ENCODE measurements around the gene SMIM35.

SMIM35 gene

DNA sequence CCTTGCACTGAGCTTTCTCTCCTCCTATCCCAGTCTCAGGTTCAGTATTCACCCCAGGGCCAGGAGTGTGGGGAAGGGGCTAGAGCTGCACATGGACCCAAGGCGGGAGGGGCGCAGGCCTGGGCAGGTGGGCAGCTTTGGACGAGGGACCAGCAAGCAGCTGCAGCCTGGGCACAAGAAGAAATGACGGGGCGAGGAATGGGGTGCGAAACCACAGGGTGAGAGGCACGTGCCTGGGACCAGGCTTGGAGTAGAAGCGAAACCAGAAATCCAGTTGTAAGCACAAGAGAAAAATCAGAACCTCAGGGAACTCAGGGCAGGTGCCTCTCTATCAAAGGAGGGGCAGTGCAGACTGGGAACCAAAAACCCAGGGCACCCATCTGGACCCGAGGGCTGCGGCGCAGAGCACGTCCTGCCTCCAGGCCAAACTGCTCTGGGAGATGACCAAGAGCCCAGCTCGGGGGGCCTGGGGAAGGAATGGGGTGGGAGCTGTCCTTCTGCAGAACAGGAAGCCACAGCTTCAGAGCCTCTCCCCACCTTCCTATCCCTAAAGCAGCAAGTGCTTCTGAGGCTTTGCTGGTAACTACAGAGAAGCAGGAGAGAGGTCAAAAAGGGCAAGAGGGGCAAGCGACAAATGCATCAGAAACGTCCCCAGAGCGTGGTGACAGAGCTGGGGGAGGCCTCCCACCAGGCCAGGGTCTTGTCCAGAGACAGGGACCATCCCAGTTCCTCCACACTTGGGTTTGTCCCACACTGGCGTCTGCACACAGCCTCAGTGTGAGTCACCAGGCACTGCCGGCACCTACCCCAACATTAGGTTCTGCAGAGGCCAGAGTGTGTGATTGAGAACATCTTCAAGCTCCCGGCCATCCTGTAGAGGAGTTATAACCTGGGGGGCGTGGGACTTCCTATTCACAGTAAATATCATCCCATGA lies 28.2 kb downstream of the SMIM35 start:
- DNase-seq (ENCODE audit: low read depth in 2 of 2), result no peak

DNA sequence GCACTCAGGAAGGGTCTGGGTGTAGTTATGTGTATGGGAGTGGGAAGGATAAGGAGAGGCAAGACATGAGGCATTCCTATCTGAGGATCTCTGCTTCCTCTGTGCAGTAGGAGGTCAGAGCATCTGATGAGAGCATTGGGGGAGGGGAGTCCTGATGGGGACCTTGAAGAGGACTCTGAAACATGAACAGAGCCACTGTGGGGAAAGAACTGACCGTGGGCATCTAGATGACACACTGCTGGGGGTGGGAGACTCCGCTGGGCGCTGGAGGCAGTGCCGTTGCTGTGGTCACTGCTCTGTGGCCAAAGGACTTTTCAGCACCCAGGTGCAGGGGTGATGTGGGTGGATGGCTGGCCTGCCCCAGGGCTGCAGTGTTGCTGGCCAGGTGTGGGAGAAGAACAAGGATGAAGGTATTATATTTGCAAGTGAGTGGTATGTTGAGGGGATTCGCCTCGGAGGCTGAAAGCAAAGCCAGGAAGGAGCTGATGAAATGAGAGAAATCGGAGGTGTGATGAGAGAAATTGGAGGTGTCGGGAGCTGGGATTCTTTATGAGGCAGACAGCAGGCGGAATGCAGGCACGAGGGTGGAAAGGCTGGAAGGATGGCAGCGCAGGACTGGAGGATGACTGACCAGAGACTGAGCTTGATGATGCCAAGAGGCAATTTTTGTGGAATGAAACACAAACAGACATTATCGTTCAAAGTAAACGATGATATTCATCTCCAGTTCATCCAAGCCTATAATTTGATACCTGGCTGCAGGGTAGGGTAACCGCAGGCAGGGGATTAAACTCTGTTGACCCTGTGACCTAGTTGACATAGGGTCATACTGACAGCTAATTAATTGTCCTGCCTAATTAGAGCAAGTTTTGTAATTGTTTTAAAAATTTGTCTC lies 29.3 kb downstream of the SMIM35 start:
- no peak for DNase-seq (ENCODE audit: low read depth in 2 of 2)

DNA sequence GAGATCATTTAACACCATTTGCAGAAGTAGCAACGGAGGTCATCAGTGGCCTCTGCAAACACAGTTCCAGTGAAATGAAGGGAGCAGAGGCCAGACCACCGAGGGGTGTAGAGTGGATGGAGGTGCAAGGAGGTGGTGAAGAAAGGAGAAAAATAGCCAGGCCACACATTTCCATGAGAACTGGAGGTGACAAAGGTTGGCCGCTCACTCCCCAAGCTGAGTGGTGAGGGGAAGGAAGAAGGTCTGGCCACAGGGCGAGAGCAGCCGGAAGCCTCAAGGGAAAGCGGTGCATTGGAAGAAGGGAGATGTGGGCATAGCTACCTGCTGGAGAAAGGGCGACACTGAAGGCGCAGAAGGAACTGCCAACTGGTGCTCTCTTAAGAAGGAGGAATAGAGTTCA lies 30.0 kb downstream of the SMIM35 start:
- no peak for DNase-seq (ENCODE audit: low read depth in 2 of 2)

DNA sequence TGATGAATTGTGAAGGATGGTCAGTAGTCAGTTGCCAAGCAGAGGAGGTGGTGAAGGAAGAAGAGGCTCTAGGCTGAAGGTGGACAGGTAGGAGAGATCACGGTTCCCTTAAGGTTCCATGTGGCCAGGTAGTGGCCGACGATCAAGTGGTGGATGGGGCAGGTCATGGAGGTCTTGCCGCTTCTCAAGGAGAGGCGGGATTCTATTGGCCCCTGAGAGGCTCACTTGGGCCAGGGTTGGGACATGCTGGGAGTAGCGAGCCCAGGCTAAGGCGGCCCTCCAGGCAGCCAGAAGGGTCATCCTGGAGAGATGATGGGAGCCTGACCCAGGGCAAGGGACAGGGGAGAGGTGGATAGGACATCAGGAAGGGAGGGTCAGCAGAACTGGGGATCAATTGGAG lies 30.8 kb downstream of the SMIM35 start:
- no peak for DNase-seq (ENCODE audit: low read depth in 2 of 2)

DNA sequence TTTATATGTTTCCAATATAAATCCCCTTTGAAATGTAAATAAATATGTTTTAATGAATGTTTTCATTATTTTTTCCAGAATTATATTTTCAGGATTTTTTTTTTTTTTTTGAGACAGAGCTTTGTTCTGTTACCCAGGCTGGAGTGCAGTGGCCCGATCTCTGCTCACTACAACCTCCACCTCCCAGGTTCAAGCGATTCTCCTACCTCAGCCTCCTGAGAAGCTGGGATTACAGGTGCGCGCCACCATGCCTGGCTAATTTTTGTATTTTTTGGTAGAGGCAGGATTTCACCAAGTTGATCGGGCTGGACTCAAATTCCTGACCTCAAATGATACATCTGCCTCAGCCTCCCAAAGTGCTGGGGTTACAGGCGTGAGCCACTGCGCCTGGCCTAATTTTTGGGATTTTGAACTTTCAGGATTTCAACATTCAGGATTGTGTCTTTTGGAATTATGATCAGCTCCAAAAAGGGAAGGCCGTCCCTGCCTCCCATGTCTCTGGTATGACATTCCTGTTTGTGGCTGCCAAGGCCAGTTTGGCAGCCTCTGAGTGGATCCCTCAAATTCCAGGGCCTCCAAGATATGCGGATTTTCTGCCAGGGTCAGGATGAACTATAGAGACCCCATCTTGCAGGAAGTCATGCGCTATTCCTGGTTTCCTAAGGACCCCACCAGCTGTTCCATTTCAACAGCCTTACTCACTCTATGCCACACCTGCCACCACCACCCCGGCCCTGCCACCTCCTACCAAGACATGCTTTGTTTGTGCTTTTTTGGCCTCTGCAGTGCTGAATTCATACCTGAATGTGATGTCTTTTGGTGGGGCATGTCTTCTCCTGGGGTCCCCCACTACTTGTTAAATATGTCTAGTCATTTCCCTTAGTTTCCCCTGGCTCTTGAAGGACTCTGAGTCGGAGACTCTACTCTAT lies 31.8 kb downstream of the SMIM35 start:
- no peak for DNase-seq (ENCODE audit: low read depth in 2 of 2)

DNA sequence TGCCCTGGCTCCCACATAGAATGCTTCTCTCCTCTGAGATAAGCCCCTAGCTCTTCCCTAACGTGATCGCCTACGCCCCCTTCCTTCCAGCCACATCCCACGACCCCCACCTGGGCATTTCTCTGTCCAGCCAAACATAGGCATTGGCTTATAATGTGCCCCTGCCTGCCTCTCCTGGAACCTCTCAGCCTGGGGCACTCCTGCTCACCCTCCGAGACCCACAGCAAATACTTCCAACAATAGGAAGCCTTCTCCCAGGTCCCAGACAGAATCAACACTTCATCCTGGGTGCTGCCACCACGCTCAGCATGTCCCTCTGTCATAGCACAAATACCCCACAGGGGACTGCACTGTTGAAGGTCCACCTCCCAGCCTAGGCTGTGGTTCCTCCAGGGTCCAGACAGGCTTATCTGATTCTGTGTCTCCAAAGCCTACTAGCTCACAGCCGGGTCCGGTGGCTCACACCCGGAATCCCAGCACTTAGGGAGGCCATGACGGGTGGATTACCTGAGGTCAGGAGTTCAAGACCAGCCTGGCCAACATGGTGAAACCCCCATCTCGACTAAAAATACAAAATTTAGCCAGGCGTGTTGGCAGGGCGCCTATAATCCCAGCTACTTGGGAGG lies 34.1 kb downstream of the SMIM35 start:
- no peak for DNase-seq (ENCODE audit: low read depth in 2 of 2)

DNA sequence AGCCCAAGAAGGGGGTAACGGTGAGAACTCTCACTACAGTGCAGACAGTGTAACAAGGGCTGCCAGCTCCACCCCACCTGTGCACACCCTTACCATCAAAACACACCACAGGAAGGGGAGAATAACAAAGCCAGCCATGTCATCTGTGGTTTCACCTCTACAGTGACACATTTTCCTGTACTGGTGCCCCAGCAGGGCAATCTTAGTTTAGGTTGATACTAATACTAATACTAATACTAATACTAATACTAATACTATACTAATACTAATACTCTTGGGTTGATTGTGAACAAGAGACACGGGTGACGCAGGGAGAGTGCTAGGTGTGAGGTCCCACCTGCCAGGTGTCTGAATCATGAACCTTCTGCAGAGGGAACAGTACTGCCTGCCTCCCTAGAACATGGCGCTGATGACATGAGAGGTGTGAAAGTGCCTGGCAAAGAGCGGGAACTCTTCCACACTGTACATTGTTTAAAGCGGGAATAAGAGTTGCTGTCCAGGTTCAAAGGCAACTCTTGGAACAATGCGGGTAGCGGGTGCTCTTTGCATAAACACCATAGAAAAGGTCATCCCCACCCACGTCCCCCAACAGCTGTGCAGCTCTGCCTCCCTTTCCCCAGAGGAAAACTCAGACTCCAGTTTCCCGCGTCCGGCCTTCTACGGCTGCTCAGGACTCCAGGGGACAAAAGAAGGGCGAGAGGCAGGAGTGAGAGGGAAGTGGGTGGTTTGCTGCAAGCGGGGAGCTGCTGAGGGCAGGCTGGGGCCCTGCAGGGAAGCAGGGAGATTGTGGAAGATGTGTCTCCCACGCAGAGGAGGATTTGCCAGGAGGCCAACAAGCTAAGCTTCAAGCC lies 34.9 kb downstream of the SMIM35 start:
- DNase-seq (ENCODE audit: low read depth in 2 of 2), result peak; percentile 27 to 32

DNA sequence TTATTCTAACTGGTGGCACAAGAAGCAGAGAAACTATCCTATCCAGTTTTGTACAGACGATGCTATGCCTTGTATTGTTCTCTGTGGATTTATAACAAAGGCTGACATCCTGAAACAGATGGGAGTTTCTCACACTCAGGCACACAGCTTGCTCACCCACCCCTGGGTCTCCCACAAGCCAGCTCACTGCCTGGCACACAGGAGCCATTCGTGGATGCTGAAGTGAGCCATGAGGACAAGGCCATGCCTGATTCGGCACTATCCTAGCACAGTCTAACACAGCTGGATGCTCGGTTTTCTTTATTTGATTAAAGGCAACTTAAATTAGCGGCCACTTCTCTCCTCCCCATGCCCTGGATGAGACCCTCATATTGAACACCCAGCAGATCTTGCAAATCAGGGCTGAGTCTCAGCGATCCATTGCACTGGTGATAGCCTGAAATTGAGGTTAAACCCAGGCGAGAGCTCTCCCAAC lies 35.6 kb downstream of the SMIM35 start:
- DNase-seq (ENCODE audit: low read depth in 2 of 2), result no peak

DNA sequence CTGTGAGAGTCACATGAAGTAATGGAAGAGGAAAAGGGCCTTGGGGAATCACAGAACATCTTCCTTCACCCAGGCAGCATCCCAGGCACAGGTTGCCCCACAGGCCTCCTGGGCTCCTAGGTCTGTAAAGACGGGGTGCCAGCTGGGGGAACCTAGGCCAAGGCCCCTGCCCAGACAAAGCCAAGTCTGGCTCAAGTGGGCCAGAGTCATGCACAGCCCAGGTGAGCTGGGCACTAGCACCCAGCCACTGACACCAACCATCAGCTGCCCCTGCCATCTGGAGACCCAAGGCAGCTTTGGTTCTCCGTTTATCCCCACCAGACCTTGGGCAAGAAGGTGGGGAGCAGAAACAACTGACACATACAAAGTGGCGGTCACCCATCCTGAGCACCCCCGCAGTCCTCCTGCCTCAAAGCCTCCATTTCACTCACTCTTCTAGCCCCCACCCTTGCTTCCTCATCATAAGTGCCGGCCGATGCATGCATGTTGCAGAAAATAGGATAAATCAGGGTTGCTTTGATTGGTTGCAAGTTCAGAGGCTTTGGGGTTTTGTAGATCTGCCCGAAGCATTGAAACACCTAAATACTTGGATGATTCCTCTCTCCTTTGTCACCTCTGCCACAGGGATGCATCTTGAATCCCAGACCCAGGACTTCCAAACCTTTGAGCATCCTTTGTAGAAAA lies 36.4 kb downstream of the SMIM35 start:
- DNase-seq (ENCODE audit: low read depth in 2 of 2), result no peak

DNA sequence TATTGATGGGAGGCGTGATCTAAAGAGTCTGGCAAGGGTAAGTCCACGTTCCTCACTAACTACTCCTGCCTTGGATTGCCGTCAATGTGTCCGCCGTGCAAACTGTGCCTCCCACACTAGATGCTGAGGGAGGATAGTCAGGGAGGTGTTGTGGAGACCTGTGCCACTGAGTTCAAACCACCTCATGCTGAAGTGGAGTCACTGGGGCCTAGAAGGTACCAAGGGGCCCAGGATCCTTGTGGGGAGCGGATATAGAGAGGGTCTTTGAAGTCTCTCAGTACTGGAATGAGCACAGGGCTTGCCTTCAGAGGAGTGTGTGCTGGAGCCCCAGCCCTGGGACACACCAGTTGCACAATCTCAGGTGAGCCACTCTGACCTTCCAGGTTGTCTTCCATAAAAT lies 37.0 kb downstream of the SMIM35 start:
- no peak for DNase-seq (ENCODE audit: low read depth in 2 of 2)

DNA sequence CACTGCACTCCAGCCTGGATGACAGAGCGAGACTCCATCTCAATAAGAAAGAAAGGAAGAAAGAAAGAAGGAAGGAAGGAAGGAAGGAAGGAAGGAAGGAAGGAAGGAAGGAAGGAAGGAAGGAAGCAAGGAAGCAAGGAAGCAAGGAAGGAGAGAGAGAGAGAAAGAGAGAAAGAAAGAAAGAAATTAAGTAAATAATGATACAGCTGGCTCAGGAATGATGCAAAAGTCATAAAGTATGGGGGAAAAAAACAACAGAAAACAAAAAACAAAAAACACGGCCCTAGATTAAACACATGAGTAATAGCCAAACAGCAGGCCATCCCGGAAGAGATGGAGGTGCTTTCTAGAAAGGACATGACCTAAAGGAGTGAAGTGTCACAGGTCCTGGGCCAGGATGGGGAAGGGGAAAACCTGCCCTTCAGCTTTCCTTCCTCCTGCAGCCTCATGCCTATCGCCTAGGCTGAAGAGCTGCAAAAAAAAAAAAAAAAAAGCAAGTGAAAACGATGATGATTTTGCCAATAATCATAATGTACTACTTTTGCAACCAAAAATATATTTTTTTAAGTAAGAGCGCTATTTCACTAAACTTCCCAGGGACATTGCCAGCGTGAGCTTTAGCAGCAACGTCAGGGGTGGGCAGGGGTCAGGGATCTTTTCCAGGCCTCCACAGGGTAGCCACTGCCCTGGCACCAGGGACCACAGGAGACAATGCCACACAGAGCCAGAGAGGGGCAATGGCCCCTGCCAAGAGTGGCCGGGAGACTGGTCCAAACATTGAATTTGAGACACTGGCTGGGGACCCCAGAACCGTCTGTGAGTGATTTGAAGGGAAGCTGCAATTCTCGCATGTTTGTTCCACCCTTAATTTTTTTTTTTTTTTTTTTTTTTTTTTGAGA lies 38.0 kb downstream of the SMIM35 start:
- DNase-seq (ENCODE audit: low read depth in 2 of 2), result no peak

DNA sequence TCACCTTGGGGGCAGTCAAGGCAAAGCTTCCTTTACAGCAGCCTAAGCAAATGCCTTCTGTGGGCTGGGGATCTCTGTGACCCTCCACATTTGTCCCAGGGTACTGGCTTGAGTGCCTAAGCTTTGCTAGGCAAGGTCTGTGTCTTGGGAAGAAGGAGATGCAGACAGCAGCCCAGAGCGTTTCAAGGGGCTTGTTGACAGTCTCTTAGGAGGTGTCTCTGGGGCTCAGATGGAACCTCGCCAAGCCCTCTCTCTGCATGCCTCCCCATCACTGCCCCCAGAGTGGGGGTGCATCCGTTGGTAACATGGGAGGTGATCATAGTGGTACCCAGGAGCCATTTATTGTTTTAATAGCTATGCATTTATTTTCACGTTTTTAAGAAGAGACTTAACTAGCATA lies 39.0 kb downstream of the SMIM35 start:
- DNase-seq (ENCODE audit: low read depth in 2 of 2), result no peak

DNA sequence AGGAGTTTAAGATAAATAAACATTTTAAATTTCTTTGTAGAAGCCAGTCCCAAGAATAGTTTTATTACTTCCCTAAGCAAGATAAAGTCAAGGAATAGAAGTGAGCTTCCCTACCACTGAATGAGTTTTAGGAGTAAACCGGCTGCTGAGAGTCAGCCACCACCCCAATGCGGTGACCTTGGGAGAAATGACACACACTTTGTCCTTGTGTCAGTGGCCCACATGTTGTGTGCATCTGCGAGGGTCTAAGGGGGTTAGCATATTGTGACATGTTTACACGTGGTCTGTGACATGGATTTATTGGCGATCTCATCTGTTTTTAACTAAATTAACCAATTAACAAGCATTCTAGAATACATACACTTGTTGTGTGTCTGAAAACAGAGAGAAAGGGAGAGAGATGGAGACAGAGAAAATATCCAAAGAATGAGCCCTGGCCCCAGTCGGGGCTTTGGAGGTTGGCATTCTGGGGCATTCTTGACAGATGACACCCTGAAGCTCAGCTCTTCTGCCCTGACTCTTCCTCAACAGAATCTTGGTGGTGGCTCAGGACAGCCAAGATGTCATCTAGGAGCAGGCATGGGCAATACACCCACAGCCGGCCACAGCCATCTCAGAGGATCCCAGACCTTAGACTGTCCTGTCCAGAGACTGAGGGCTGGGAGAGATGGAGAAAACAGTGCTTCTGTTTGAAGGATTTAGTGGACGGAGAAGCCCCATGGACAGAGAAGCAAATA lies 39.6 kb downstream of the SMIM35 start:
- no peak for DNase-seq (ENCODE audit: low read depth in 2 of 2)

DNA sequence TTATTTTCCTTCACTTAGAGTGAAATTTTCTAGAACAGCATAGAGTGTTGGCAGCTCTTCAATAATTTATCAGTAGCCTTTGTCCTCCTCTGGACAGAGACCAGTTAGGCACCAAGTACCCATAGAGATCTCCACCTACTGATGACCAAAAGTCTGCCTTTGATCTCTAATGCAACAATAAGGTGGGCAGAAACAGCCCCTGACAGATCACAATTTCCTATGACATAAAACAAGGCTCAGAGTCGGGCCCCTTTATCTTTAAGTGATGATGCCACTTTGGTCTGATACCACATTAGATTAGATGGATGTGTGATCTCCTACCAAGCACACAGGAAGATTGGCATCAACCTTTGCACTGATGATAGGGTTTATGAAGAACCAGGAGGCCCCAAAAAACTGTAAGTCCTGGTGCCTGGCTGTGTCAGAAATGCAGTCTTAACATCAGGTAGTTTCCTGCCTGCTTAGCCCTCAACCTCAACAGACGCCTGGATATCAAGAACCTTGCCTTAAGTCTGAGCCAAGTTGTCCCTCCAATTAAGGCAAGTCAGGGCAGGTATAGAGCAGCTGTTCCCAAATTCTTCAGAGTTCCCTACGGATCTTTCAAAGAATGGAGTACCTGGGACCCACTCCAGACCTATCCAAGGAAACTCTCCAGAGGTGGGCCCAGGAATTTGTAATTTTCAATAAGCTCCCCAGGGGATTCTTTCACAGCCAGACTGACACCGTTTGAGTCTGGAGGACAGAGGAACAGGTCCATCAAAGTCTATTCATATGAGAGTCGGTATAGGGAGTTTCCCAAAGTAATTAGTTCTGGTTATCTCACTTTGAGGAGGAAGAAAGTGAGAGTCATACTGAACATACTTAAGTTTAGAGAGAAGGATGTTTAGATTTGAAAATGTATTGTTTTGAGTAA lies 40.5 kb downstream of the SMIM35 start:
- no peak for DNase-seq (ENCODE audit: low read depth in 2 of 2)

DNA sequence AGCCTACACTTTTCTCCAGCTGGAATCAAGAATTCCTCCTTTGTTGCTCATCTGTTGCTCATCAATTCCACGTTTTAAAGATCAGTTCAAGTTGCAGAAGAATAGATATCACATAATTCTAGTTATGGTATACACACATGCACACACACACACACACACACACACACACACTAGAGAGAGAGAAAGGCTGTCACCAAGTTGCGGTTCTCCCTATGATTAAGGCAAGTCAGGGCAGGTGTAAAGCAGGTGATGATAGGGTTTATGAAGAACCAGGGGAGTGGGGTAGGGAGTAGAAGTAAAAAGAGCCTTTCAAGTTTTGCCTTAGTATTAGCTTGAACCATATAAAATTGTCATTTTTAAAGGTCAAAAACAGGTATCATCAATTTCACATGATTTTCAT lies 41.6 kb downstream of the SMIM35 start:
- no peak for DNase-seq (ENCODE audit: low read depth in 2 of 2)

DNA sequence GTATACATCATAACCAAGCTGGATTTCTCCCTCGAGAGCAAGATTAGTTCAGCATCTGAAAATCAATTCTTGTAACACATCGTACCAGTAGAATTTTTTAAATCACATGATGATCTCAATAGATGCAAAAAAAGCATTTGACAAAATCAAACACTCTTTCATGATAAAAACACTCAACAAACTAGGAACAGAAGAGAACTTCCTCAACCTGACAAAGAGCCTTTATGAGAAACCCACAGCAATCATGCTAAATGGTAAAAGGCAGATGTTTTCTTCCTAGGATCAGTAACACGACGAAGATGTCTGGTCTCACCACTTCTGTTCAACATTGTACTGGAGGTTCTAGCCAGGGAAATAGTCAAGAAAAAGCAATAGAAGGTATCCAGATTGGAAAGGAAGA lies 44.0 kb downstream of the SMIM35 start:
- no peak for DNase-seq (ENCODE audit: low read depth in 2 of 2)

DNA sequence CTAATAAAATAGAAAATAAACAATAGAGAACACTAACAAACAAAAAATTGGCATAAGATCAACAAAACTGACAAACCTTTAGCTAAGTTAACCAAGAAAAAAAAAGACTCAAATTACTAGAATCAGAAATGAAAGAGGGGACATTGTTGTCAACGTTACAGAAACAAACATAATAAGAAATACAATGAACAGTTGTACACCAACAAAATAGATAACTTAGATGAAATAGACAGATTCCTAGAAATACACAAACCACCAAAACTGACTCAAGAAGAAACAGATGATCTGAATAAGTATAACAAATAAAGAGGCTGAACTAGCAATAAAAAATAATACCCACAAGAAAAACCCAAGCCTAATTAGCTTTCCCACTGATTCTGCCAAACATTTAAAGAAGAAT lies 44.6 kb downstream of the SMIM35 start:
- no peak for DNase-seq (ENCODE audit: low read depth in 2 of 2)

All from stimulated activated CD4-positive, alpha-beta T cell treated with anti-CD3 and anti-CD28 coated beads, Interleukin-12 subunit alpha, Interleukin-12 subunit beta, amount 100 ng/mL, for 24 hours (primary cell).